GM10248 (cell line): ENCODE data around the gene LPIN2.

Experiments used
- CTCF ChIA-PET: fragments of 300-600 bp; sonication (Branson Sonifier 250); formaldehyde crosslinking; extraction: SDS; loops from one replicate; lab custom pipeline; 2021; ENCODE audit warnings: antibody characterized with exemption; lab: Yijun Ruan, JAX
- POLR2A ChIA-PET: fragments of 350-650 bp; sonication (Branson Sonifier 250); formaldehyde crosslinking; extraction: SDS; loops from one replicate; lab custom pipeline; 2020; ENCODE audit warnings: antibody characterized with exemption; lab: Yijun Ruan, JAX
- DNase-seq: peaks from one replicate; pipeline ENCODE4 v3.0.0; 2012; ENCODE audit errors: extremely low spot score
- TF ChIP-seq, protein P1 (sequence below): IDR thresholded peaks from 2 replicates; pipeline ENCODE4 v1.5.1; 2012; ENCODE audit warnings: mild to moderate bottlenecking, low read depth; ENCODE audit errors: extremely low read depth, missing control alignments, control extremely low read depth

Gene LPIN2

DNA sequence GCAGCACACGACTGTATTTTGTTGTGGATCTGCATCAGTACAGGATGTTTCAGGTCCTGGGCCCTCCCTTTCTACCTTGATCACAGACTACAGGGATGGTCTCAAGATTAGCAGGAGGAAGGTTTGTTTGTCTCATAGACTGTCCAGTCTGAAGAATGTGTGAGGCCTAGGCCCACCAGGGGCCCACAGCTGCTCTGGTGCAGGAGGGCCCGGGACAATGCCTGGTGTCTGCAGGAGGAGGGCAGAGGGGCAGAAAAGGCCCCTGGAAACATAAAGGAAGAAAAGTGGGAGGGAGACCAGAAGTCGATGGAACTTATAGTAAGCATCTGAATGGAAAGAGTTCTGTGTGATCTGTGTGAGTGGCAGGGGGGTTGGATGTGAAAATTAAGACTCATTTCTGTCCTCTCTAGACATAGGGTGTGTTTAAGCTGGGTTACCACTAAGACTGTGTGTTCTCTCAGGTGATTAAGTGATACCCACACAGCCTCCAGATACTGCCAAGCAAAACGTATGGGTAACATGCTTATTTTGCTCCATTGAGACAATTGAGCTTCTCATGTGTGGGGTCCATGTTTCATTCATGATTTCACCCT lies 33.4 kb upstream of the LPIN2 start:
- TF ChIP-seq, protein P1, sequence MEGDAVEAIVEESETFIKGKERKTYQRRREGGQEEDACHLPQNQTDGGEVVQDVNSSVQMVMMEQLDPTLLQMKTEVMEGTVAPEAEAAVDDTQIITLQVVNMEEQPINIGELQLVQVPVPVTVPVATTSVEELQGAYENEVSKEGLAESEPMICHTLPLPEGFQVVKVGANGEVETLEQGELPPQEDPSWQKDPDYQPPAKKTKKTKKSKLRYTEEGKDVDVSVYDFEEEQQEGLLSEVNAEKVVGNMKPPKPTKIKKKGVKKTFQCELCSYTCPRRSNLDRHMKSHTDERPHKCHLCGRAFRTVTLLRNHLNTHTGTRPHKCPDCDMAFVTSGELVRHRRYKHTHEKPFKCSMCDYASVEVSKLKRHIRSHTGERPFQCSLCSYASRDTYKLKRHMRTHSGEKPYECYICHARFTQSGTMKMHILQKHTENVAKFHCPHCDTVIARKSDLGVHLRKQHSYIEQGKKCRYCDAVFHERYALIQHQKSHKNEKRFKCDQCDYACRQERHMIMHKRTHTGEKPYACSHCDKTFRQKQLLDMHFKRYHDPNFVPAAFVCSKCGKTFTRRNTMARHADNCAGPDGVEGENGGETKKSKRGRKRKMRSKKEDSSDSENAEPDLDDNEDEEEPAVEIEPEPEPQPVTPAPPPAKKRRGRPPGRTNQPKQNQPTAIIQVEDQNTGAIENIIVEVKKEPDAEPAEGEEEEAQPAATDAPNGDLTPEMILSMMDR = no peak
- ChIA-PET POLR2A (no interaction called here), CTCF (interaction anchor here (1.0 to 4.3 kb wide), 5 partner anchors 11 to 52 kb away, joined by 3 to 26 read pairs (median 4); no protein-coding TSS in a partner anchor)
- DNase-seq = no peak

DNA sequence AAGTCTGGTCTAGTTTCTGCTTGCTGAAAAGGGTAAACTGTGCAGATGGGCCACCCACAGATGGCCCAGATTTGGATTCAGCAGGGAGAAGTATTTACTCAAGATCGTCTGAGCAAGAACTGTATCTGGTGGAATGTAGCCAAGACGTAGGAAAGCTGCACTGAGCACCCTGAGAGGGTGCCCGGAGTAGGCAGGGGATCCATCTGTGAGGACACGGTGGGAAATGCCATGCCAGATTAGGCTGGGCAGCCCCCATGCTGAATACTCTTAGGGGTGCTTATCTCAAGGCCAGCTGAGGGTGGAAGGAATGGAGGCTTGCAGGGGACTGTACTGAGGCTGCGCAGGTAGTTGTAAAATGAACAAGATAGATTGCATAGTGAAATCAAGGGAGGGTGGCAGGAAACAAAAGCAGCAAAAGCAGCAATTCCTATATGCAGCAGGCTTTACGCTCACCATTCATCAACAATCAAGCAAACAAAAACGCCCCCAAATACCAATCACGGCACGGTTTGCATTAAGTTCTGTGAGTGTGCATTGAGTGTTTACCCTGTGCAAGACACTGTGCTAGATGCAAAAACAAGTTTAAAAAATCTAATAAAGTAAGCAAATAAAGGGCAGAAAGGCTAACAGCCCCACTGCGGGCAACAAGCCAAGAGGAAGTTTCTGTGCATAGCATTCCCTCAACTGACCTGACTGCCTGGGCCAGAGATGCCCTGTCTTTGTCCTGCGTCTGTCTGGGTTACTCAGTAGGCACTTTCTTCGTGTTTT lies 32.2 kb upstream of the LPIN2 start:
- no peak for DNase-seq
- TF ChIP-seq, protein P1 = no peak
- POLR2A ChIA-PET = no interaction called here
- CTCF ChIA-PET = interaction anchor here (0.8 to 4.3 kb wide), 7 partner anchors 11 to 115 kb away, joined by 3 to 26 read pairs (median 3); no protein-coding TSS in a partner anchor

DNA sequence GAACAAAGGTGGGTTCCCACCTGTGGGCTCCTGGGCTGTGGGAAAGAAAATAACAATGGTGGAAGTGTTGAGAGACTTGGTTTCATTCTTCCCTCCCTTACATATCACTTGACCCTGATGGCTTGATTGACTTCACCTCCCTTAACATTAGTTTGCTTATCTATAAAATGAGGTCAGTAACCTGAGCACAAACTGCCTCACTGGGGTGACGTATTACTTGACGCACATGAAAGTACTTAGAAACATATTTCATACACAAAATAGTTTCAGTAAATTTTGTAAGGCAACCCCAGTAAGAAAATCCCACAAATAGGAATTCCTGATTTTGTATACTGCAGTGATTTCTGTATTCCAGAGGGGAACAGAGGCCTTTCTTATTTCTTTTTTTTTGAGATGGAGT lies 29.4 kb upstream of the LPIN2 start:
- DNase-seq = no peak
- TF ChIP-seq, protein P1 = no peak
- POLR2A ChIA-PET = no interaction called here
- CTCF ChIA-PET = interaction anchor here (1.5 kb wide), 1 partner anchor 20 kb away, joined by 7 read pairs; no protein-coding TSS in a partner anchor

DNA sequence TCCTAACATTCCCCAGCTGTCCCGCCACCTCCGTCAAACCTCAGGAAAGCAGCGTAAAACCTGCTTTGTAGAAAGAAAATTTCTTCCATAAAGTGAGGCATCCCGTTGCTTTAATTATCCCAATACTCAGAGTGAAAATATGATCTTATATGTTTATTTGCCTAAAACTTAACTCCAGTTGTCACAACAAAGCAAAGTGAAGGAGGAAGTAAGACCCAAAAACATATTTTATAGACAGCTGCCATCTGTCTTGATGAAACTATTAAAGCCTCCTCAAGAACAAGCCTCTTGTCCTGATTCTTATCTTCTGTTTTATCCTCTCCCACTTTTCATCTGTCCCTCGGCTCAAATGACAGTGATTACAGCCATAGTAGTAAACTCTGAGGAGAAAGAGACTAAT lies 28.9 kb upstream of the LPIN2 start:
- ChIA-PET POLR2A (no interaction called here), CTCF (interaction anchor here (0.9 to 1.5 kb wide), 2 partner anchors 21 to 87 kb away, joined by 3 to 7 read pairs; no protein-coding TSS in a partner anchor)
- DNase-seq = no peak
- TF ChIP-seq, protein P1 = no peak

DNA sequence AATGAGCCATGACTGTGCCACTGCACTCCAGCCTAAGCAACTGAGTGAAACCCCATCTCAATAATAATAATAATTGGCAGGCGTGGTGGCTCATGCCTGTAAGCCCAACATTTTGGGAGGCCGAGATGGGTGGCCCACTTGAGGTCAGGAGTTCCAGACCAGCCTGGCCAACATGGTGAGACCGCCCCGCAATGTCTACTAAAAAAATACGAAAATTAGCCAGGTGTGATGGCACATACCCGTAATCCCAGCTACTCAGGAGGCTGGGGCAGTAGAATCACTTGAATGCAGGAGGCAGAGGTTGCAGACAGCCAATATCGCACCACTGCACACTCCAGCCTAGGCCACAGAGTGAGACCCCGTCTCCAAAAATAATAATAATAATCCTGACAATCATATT lies 27.9 kb upstream of the LPIN2 start:
- TF ChIP-seq, protein P1 = no peak
- ChIA-PET POLR2A (no interaction called here), CTCF (interaction anchor here (1.5 kb wide), 2 partner anchors 12 to 22 kb away, joined by 4 to 7 read pairs; no protein-coding TSS in a partner anchor)
- no peak for DNase-seq

DNA sequence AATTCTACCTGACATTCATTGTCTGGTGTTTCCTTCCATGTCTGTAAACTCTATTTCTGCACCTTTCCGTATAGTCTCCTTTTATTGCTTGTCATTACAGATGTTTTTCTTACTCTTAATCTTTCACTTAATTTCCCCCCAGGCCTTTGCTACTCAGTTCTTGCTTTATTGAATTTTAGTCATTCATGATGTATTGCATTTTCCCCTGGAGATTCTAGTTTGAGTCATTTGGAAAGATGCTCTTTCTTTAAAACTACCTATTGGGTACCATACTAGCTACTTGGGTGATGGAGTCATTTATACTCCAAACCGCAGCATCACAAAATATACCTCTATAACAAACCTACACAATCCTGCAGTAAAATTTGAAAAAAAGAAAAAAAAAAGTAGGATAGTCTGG lies 27.2 kb upstream of the LPIN2 start:
- ChIA-PET POLR2A (no interaction called here), CTCF (interaction anchor here (1.1 to 1.5 kb wide), 3 partner anchors 11 to 23 kb away, joined by 3 to 4 read pairs (median 4); no protein-coding TSS in a partner anchor)
- no peak for DNase-seq
- TF ChIP-seq, protein P1 = no peak
